Mammary epithelial cell (primary cell): ENCODE results near the gene DAAM2.

ENCODE experiments used
- EZH2 ChIP-seq: IDR thresholded peaks from 2 replicates; pipeline ENCODE4 v1.6.1; 2012; ENCODE audit warnings: low read length, inconsistent platforms, borderline replicate concordance
- TF ChIP-seq, protein P1 (sequence below), 2 donors: IDR thresholded peaks in 1 of 2; conservative IDR thresholded peaks in 1 of 2; 2 replicates each; pipeline ENCODE4 v1.5.1; 2011 to 2012; ENCODE audit warnings: inconsistent platforms in 2 of 2, low read length in 2 of 2, mild to moderate bottlenecking in 2 of 2, control low read depth in 1 of 2, low read depth in 1 of 2; ENCODE audit not compliant: insufficient read depth in 1 of 2; ENCODE audit errors: extremely low read depth in 1 of 2

DNA sequence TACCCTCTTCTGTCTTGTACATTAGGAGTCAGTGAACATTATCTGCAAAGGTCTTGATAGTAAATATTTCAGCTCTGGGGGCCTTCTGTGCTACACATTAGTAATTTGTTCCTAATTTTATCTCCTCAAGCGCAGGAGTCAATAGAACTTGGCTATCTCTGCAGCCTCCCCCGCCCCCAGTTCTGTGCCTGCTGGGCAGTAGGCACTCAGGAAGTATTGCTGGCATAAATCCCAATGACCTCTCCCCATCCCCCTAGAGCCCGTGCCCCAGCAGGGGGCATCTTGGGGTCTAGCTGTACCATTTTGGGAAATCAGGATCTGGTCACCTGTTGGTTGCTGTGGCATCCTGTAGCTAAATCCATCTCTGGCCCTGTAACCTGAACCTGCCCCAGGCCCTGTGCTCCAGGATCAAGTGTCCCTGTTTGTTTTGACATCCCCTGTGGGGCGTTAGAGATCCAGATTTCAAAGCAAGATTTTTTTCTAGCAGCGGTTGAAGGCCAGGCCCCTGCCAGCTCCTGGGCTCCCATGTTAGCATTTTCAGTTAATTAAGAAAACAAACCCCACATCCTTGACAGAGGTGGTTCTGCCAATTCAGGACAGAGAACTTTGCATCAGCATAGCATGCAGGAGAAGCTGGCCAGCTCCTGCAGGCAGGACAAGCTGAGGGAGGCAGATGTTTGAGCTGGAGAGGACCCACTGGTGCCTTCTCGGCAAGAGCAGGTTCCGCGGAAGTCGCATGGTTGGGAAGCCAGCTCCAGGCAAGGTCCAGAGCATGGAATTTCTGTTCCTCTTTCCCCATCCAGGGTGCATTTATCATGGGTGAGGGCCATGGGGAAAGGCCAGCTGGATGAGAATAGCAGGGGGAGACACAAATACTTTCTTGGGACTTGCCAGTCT is 32.1 kb downstream of the DAAM2 start:
- TF ChIP-seq, protein P1, sequence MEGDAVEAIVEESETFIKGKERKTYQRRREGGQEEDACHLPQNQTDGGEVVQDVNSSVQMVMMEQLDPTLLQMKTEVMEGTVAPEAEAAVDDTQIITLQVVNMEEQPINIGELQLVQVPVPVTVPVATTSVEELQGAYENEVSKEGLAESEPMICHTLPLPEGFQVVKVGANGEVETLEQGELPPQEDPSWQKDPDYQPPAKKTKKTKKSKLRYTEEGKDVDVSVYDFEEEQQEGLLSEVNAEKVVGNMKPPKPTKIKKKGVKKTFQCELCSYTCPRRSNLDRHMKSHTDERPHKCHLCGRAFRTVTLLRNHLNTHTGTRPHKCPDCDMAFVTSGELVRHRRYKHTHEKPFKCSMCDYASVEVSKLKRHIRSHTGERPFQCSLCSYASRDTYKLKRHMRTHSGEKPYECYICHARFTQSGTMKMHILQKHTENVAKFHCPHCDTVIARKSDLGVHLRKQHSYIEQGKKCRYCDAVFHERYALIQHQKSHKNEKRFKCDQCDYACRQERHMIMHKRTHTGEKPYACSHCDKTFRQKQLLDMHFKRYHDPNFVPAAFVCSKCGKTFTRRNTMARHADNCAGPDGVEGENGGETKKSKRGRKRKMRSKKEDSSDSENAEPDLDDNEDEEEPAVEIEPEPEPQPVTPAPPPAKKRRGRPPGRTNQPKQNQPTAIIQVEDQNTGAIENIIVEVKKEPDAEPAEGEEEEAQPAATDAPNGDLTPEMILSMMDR (conservative IDR thresholded peaks at IDR 0.05 in 1 of 2, IDR thresholded peaks at IDR 0.05 in 1 of 2; ENCODE audit: extremely low read depth in 1 of 2, insufficient read depth in 1 of 2, low read depth in 1 of 2, low read length in 2 of 2): no peak
- no peak for TF ChIP-seq EZH2
